Smooth muscle cell (in vitro differentiated cells): ENCODE measurements around the gene DHX8. TPM values are rescaled to one million over a fixed set of nuclear protein-coding genes. Genes with fewer than 3 reads are reported as not detected.
"Not testable (repeated sequence)": the region's sequence is repeated elsewhere in the genome, so short reads cannot be mapped to it uniquely, and the experiment has no call there.

ENCODE experiments used
- DNase-seq: peaks from one replicate; lab custom pipeline; 2025; ENCODE audit not compliant: unreplicated experiment; lab: John Stamatoyannopoulos, UW
- H2AFZ ChIP-seq: fragments of 200-600 bp; sonication (generic); 2 replicates; pipeline ENCODE4 v1.6.0; 2016; ENCODE audit warnings: antibody characterized with exemption, low read depth, mild to moderate bottlenecking
- H3F3A ChIP-seq: fragments of 200-600 bp; sonication (generic); 2 replicates; pipeline ENCODE4 v1.6.0; 2017; ENCODE audit warnings: antibody characterized with exemption, low read depth
- H3K27ac ChIP-seq: fragments of 200-600 bp; sonication (generic); 2 replicates; pipeline ENCODE4 v1.5.1; 2016; ENCODE audit warnings: low read depth, mild to moderate bottlenecking
- H3K27me3 ChIP-seq: fragments of 200-600 bp; sonication (generic); 2 replicates; pipeline ENCODE4 v1.6.1; 2016; ENCODE audit warnings: low read depth, mild to moderate bottlenecking
- H3K36me3 ChIP-seq: fragments of 200-600 bp; sonication (generic); 2 replicates; pipeline ENCODE4 v1.5.1; 2016; ENCODE audit warnings: low read depth
- H3K4me1 ChIP-seq: fragments of 200-600 bp; sonication (generic); 2 replicates; pipeline ENCODE4 v1.5.1; 2016; ENCODE audit warnings: low read depth
- H3K4me2 ChIP-seq: fragments of 200-600 bp; sonication (generic); 2 replicates; pipeline ENCODE4 v1.6.0; 2016; ENCODE audit warnings: mild to moderate bottlenecking
- H3K4me3 ChIP-seq: fragments of 200-600 bp; sonication (generic); 2 replicates; pipeline ENCODE4 v1.5.1; 2016; ENCODE audit warnings: mild to moderate bottlenecking
- H3K79me2 ChIP-seq: fragments of 200-600 bp; sonication (generic); 2 replicates; pipeline ENCODE4 v1.6.0; 2016; ENCODE audit warnings: low read depth, mild to moderate bottlenecking
- H3K9ac ChIP-seq: fragments of 200-600 bp; sonication (generic); 2 replicates; pipeline ENCODE4 v1.6.0; 2016; ENCODE audit warnings: low read depth
- H3K9me3 ChIP-seq: fragments of 200-600 bp; sonication (generic); replicated peaks from 2 replicates; pipeline ENCODE4 v1.5.1; 2016; ENCODE audit warnings: low read depth
- H4K20me1 ChIP-seq: fragments of 200-600 bp; sonication (generic); 2 replicates; pipeline ENCODE4 v1.6.0; 2016; ENCODE audit warnings: low read depth
- CTCF ChIP-seq: fragments of 200-600 bp; sonication (generic); IDR thresholded peaks from 2 replicates; pipeline ENCODE4 v1.5.1; 2017; ENCODE audit warnings: borderline replicate concordance, mild to moderate bottlenecking, antibody characterized with exemption; ENCODE audit not compliant: insufficient read depth, poor library complexity, severe bottlenecking
- WGBS: methylation state at CpG from one replicate; pipeline ENCODE4 v1.1.7; 2016; ENCODE audit warnings: low lambda C conversion rate; 5-methylcytosine and 5-hydroxymethylcytosine counted together
- polyA plus RNA-seq: library from polyadenylated mRNA; unstranded; fragments of >200 nt; fragmentation: Nextera tagmentation; extraction: Ambion mirVana; gene quantifications from 2 replicates; pipeline ENCODE4 v1.2.1, GENCODE V29; 2016
- total RNA-seq: library from RNA; depleted of rRNA; stranded (reverse); fragments of >200 nt; gene quantifications from 2 replicates; pipeline ENCODE4 v1.2.3, GENCODE V29; 2014

DHX8 gene
- total and polyA plus RNA-seq, 2 experiments from 2014 or later: 24.4 to 36.9 TPM

- H3K27ac ChIP-seq: no peak overlapping the region
- H3F3A ChIP-seq: no peaks in the 10 kb centered on the region
- no peaks in the 10 kb centered on the region for H3K9me3 ChIP-seq
- H3K27me3 ChIP-seq: no peaks in the 10 kb centered on the region
- no peaks in the 10 kb centered on the region for H4K20me1 ChIP-seq
- no peaks in the 10 kb centered on the region for H3K36me3 ChIP-seq
- TF ChIP-seq CTCF: no peak
- no peaks in the 10 kb centered on the region for H3K4me1 ChIP-seq
- H3K9ac ChIP-seq: no peak overlapping the region
- H3K79me2 ChIP-seq: no peaks in the 10 kb centered on the region
- WGBS: 81% methylated on average over 1 of the region's 1 CpG
- H3K4me2 ChIP-seq: no peak overlapping the region
- no peak for DNase-seq
- no peak overlapping the region for H3K4me3 ChIP-seq
- no peak overlapping the region for H2AFZ ChIP-seq
Measured at GRCh38 chr17:43457362-43457692, 26.4 kb upstream of the DHX8 start.

GRCh38 chr17:43459878-43460277 lies 23.9 kb upstream of the DHX8 start:
- not testable (repeated sequence) for H4K20me1 ChIP-seq, H3K4me1 ChIP-seq, H3K79me2 ChIP-seq, H3K4me2 ChIP-seq, H3F3A ChIP-seq, H3K9ac ChIP-seq, H3K4me3 ChIP-seq, H3K27me3 ChIP-seq, H2AFZ ChIP-seq, H3K36me3 ChIP-seq, H3K27ac ChIP-seq, H3K9me3 ChIP-seq, DNase-seq
- 88% methylated on average over 5 of the region's 5 CpGs for WGBS

- Histone ChIP-seq H2AFZ (no peak overlapping the region), H3K36me3 (no peaks in the 10 kb centered on the region), H3K4me1 (no peaks in the 10 kb centered on the region), H4K20me1 (no peaks in the 10 kb centered on the region), H3K9ac (no peak overlapping the region), H3K27me3 (no peaks in the 10 kb centered on the region), H3K4me2 (no peak overlapping the region), H3K9me3 (no peaks in the 10 kb centered on the region), H3K79me2 (no peaks in the 10 kb centered on the region), H3K4me3 (no peak overlapping the region), H3K27ac (no peak overlapping the region), H3F3A (no peaks in the 10 kb centered on the region)
- DNase-seq: no peak
- no peak for TF ChIP-seq CTCF
- 100% methylated on average over 1 of the region's 1 CpG for WGBS
Measured at GRCh38 chr17:43461185-43461584, 22.6 kb upstream of the DHX8 start.

GRCh38 chr17:43462569-43462968 lies 21.2 kb upstream of the DHX8 start:
- H3K27ac ChIP-seq, H3K27me3 ChIP-seq, H3F3A ChIP-seq, H3K4me2 ChIP-seq, H3K9ac ChIP-seq, H4K20me1 ChIP-seq, H2AFZ ChIP-seq, H3K4me1 ChIP-seq, DNase-seq, H3K79me2 ChIP-seq, H3K9me3 ChIP-seq, H3K36me3 ChIP-seq, H3K4me3 ChIP-seq: not testable (repeated sequence)
- WGBS: 98% methylated on average over 3 of the region's 4 CpGs

GRCh38 chr17:43463241-43463640 lies 20.5 kb upstream of the DHX8 start:
- Histone ChIP-seq H3K4me1 (peaks cover 4% of the 10 kb centered on the region), H3K27me3 (no peaks in the 10 kb centered on the region), H3K79me2 (no peaks in the 10 kb centered on the region), H3K27ac (no peak overlapping the region), H3K36me3 (no peaks in the 10 kb centered on the region), H4K20me1 (no peaks in the 10 kb centered on the region), H3F3A (peaks cover 7% of the 10 kb centered on the region), H3K4me2 (no peak overlapping the region), H2AFZ (no peak overlapping the region), H3K9ac (no peak overlapping the region), H3K9me3 (no peaks in the 10 kb centered on the region), H3K4me3 (no peak overlapping the region)
- no peak for DNase-seq
- WGBS: 96% methylated on average over 4 of the region's 4 CpGs
- TF ChIP-seq CTCF: no peak
